Activated naive CD4-positive, alpha-beta T cell treated with anti-CD3 and anti-CD28 coated beads, Interleukin-2, amount 10 ng/mL, durations not matched to agents 7 days and 5 days (primary cell): ENCODE data around the gene NPFF.

Experiments used
- CTCF ChIA-PET: fragments of 350-600 bp; sonication (Branson Sonifier 250); formaldehyde crosslinking; loops from one replicate; lab custom pipeline; 2021; ENCODE audit warnings: antibody characterized with exemption; lab: Charles Lee
- DNase-seq: peaks from one replicate; pipeline ENCODE4 v3.0.0-alpha.2; 2020
- H3K27ac Mint-ChIP-seq: one replicate; pipeline ENCODE4 v1.8.0; 2021; ENCODE audit warnings: mild to moderate bottlenecking, moderate library complexity, mixed read lengths
- H3K27me3 Mint-ChIP-seq: one replicate; pipeline ENCODE4 v1.8.0; 2021; ENCODE audit warnings: mild to moderate bottlenecking, mixed read lengths
- H3K36me3 Mint-ChIP-seq: one replicate; pipeline ENCODE4 v1.8.0; 2021; ENCODE audit warnings: mixed read lengths
- H3K4me1 Mint-ChIP-seq: one replicate; pipeline ENCODE4 v1.8.0; 2021; ENCODE audit warnings: mixed read lengths
- H3K4me3 Mint-ChIP-seq: one replicate; pipeline ENCODE4 v1.8.0; 2021; ENCODE audit warnings: mild to moderate bottlenecking, moderate library complexity, mixed read lengths
- H3K9me3 Mint-ChIP-seq: one replicate; pipeline ENCODE4 v1.8.0; 2021; ENCODE audit warnings: mixed read lengths

The NPFF gene

DNA sequence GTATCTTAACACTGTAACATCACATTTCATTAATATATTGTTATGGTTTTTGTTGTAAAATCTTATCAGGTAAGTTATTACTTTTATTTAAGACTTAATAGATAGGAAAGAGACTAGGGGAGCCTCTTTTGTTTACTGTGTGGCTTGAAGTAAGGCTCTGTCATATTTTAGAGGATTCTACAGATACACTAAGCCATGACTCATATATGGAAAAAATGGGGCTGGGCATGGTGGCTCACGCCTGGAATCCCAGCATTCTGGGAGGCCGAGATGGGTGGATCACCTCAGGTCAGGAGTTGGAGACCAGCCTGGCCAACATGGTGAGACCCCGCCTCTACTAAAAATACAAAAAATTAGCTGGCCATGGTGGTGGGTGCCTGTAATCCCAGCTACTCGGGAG lies 23.6 kb upstream of the NPFF start:
- no peak overlapping the region for H3K4me3 Mint-ChIP-seq
- no peaks in the 10 kb centered on the region for H3K27me3 Mint-ChIP-seq
- DNase-seq: no peak
- H3K27ac Mint-ChIP-seq: no peak overlapping the region
- CTCF ChIA-PET: no interaction called here
- peaks cover 41% of the 10 kb centered on the region for H3K36me3 Mint-ChIP-seq
- no peaks in the 10 kb centered on the region for H3K9me3 Mint-ChIP-seq
- no peaks in the 10 kb centered on the region for H3K4me1 Mint-ChIP-seq

DNA sequence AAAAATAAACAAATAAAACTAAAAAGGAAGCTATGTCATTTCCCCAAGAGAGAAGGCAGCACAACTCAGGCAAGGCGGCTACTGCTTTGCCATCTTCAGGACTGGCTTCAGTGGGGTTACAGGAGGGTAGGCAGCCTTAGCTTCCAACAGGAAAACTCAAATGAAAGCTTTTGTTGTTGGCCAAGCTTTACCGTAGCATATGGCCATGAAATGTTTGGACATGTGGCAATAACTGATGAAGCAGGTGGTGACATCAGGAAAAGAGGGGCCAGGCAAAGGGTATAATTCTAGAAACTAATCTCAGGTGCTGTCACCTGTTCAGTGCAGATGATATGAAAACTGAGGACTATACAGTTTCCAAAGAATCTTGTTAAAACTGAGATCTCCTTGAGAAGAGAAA lies 22.8 kb upstream of the NPFF start:
- Mint-ChIP-seq H3K4me1 (no peaks in the 10 kb centered on the region), H3K27me3 (no peaks in the 10 kb centered on the region), H3K36me3 (peaks cover 35% of the 10 kb centered on the region), H3K4me3 (no peak overlapping the region), H3K9me3 (no peaks in the 10 kb centered on the region), H3K27ac (no peak overlapping the region)
- CTCF ChIA-PET: interaction anchor here (0.8 kb wide), 1 partner anchor 21 kb away, joined by 3 read pairs; no protein-coding TSS in a partner anchor
- DNase-seq: no peak

- no peaks in the 10 kb centered on the region for H3K4me1 Mint-ChIP-seq
- no peak overlapping the region for H3K27ac Mint-ChIP-seq
- no peaks in the 10 kb centered on the region for H3K27me3 Mint-ChIP-seq
- no peak for DNase-seq
- H3K9me3 Mint-ChIP-seq: no peaks in the 10 kb centered on the region
- no peak overlapping the region for H3K4me3 Mint-ChIP-seq
- H3K36me3 Mint-ChIP-seq: peaks cover 38% of the 10 kb centered on the region
- CTCF ChIA-PET: interaction anchor here (5.9 kb wide), 1 partner anchor 14 kb away, joined by 32 read pairs; no protein-coding TSS in a partner anchor
These were observed 17.2 kb upstream of the NPFF start for GRCh38 chr12:53524476-53524875.

- no peaks in the 10 kb centered on the region for H3K9me3 Mint-ChIP-seq
- CTCF ChIA-PET: interaction anchor here (5.9 kb wide), 1 partner anchor 13 kb away, joined by 32 read pairs; no protein-coding TSS in a partner anchor
- H3K27me3 Mint-ChIP-seq: no peaks in the 10 kb centered on the region
- no peak for DNase-seq
- no peak overlapping the region for H3K27ac Mint-ChIP-seq
- no peaks in the 10 kb centered on the region for H3K4me1 Mint-ChIP-seq
- peaks cover 38% of the 10 kb centered on the region for H3K36me3 Mint-ChIP-seq
- no peak overlapping the region for H3K4me3 Mint-ChIP-seq
These were observed 15.8 kb upstream of the NPFF start for GRCh38 chr12:53523131-53523530.

DNA sequence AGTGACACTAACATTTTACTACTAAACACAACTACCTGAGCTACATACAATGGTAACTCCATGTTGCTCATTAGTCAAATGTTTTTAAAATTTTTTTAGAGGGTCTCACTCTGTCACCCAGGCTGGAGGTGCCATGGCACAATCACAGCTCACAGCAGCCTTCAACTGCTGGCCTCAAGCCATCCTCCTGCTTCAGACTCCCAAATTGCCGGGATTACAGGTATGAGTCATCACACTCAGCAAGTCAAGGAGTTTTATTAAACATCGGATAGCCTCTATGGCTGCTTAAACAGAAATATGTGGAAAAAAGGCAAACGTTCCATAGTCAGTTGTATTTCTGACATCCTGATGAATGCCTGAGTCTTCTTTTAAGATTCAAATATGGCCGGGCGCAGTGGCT lies 11.1 kb upstream of the NPFF start:
- DNase-seq: no peak
- H3K27ac Mint-ChIP-seq: no peak overlapping the region
- peaks cover 56% of the 10 kb centered on the region for H3K36me3 Mint-ChIP-seq
- H3K4me3 Mint-ChIP-seq: no peak overlapping the region
- H3K9me3 Mint-ChIP-seq: no peaks in the 10 kb centered on the region
- no peaks in the 10 kb centered on the region for H3K4me1 Mint-ChIP-seq
- no peaks in the 10 kb centered on the region for H3K27me3 Mint-ChIP-seq
- CTCF ChIA-PET: interaction anchor here (1.1 to 1.3 kb wide), 2 partner anchors 9 to 228 kb away, joined by 3 to 7 read pairs; no protein-coding TSS in a partner anchor

- CTCF ChIA-PET: interaction anchor here (0.5 kb wide), 1 partner anchor 101 kb away, joined by 3 read pairs; no protein-coding TSS in a partner anchor
- DNase-seq: no peak
- H3K4me3 Mint-ChIP-seq: no peak overlapping the region
- H3K9me3 Mint-ChIP-seq: no peaks in the 10 kb centered on the region
- H3K36me3 Mint-ChIP-seq: peaks cover 43% of the 10 kb centered on the region
- H3K27ac Mint-ChIP-seq: peak overlapping the region; percentile 47
- no peaks in the 10 kb centered on the region for H3K27me3 Mint-ChIP-seq
- no peaks in the 10 kb centered on the region for H3K4me1 Mint-ChIP-seq
These were observed 9.6 kb upstream of the NPFF start for GRCh38 chr12:53516758-53517455.

DNA sequence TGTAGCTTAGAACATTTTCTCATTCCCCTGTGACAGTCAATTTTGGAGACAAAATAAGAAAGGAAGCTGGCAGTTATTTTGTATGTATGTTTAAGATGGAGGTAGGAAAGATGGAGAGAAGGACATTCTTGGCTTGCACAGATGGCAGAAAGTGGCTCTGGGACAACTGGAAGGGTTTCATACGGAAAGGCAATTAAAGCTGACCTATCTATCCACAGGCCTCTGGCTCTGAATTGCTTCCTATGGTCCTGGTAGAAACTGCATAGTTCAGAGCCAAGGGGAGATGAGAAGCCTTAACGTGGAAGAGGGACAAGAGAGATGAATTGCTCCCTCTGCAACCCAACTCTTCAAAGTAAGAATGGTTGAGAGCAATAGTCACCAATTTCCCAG lies 8.0 kb upstream of the NPFF start:
- CTCF ChIA-PET: interaction anchor here (1.0 kb wide), 1 partner anchor 11 kb away, joined by 3 read pairs; no protein-coding TSS in a partner anchor
- H3K36me3 Mint-ChIP-seq: peaks cover 34% of the 10 kb centered on the region
- H3K27ac Mint-ChIP-seq: no peak overlapping the region

GRCh38 chr12:53514628-53515290 lies 7.5 kb upstream of the NPFF start:
- no peaks in the 10 kb centered on the region for H3K4me1 Mint-ChIP-seq
- no peak overlapping the region for H3K4me3 Mint-ChIP-seq
- no peak for DNase-seq
- no peaks in the 10 kb centered on the region for H3K27me3 Mint-ChIP-seq
- H3K27ac Mint-ChIP-seq: peak overlapping the region; percentile 43
- H3K36me3 Mint-ChIP-seq: peaks cover 32% of the 10 kb centered on the region
- CTCF ChIA-PET: interaction anchor here (1.0 kb wide), 1 partner anchor 11 kb away, joined by 3 read pairs; no protein-coding TSS in a partner anchor
- no peaks in the 10 kb centered on the region for H3K9me3 Mint-ChIP-seq

More for the DNA sequence above, 8.0 kb upstream of the NPFF start:
- no peaks in the 10 kb centered on the region for H3K4me1 Mint-ChIP-seq
- no peaks in the 10 kb centered on the region for H3K27me3 Mint-ChIP-seq
- DNase-seq: no peak
- no peak overlapping the region for H3K4me3 Mint-ChIP-seq
- no peaks in the 10 kb centered on the region for H3K9me3 Mint-ChIP-seq

- Mint-ChIP-seq H3K9me3 (no peaks in the 10 kb centered on the region), H3K36me3 (peaks cover 29% of the 10 kb centered on the region), H3K4me1 (peaks cover 5% of the 10 kb centered on the region), H3K27ac (peak overlapping the region; percentile 30), H3K27me3 (no peaks in the 10 kb centered on the region), H3K4me3 (no peak overlapping the region)
- CTCF ChIA-PET: interaction anchor here (1.3 to 1.7 kb wide), 2 partner anchors 162 to 886 kb away, joined by 3 to 4 read pairs; no protein-coding TSS in a partner anchor
- DNase-seq: no peak
These were observed 6.6 kb upstream of the NPFF start for GRCh38 chr12:53513712-53514410.

DNA sequence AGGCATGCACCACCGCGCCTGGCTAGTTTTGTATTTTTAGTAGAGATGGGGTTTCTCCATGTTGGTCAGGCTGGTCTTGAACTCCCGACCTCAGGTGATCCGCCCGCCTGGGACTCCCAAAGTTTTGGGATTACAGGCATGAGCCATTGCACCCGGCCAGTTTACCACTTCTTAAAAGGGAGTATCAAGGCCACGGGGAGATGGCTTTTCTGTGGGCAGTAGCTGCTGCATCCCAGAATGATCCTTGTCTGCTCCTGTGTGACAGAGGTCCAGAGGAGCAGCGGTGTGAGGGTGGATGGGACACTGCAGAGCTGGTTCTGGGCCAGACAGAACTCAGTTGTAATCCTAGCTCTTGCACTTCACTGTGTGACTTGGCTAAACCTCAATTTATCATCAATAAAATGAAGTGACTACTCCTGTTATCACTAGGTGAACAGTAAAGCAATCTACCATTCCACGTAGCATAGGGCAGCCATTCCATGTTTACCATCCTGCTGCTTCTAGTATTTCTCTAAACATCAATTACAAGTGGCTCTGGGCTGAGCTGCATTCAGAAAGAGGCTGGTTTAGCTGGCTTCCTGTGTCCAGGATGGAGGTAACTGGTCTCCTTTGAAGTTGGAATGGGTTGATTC lies 3.0 kb upstream of the NPFF start:
- Mint-ChIP-seq H3K9me3 (no peaks in the 10 kb centered on the region), H3K36me3 (peaks cover 28% of the 10 kb centered on the region), H3K4me1 (peaks cover 12% of the 10 kb centered on the region), H3K27ac (no peak overlapping the region), H3K27me3 (no peaks in the 10 kb centered on the region), H3K4me3 (no peak overlapping the region)
- CTCF ChIA-PET: interaction anchor here (1.2 to 5.1 kb wide), 8 partner anchors 10 to 183 kb away, joined by 3 to 45 read pairs (median 10); partner anchors contain the start of gene TARBP2
- DNase-seq: no peak

DNA sequence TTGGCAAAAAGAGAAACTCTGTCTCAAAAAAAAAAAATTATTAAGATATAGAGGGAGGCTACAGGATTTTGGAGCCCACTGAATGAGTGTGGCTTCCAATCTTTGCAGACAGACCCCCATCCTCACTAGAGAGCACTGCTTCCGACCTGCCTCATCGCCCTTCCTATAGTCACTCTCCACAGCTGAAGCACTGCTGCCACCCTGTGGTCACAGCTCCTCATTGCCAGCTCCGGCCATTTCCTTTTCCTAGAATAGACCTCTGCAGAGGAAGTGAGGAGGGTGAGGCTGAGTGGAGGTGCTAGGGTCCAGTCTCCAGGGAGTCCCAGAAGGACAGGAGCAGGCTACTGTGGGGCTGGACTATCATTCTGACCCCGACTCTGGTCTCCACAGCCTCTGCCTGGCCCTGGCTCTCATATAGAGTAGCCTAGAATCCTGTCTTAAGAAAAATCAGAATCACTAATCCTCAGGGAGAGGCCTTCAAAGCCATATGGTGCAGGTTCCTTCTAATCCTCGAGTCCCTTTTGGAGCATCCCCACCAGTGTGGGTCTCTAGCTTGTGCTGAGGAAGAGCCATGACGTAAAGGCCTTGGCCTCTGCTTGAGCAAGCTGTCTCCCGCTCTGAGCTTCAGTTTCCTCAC lies 1.4 kb upstream of the NPFF start:
- DNase-seq: peak; percentile 90
- CTCF ChIA-PET: interaction anchor here (0.6 to 5.1 kb wide), 41 partner anchors 9 to 935 kb away, joined by 3 to 45 read pairs (median 4); partner anchors contain the start of genes AAAS, AMHR2, ATP5MC2 and MAP3K12
- H3K27me3 Mint-ChIP-seq: no peaks in the 10 kb centered on the region
- H3K4me1 Mint-ChIP-seq: peaks cover 12% of the 10 kb centered on the region
- H3K9me3 Mint-ChIP-seq: no peaks in the 10 kb centered on the region
- peaks cover 24% of the 10 kb centered on the region for H3K36me3 Mint-ChIP-seq
- H3K4me3 Mint-ChIP-seq: no peak overlapping the region
- peak overlapping the region; percentile 34 for H3K27ac Mint-ChIP-seq

- Mint-ChIP-seq H3K36me3 (peaks cover 22% of the 10 kb centered on the region), H3K27me3 (no peaks in the 10 kb centered on the region), H3K9me3 (no peaks in the 10 kb centered on the region), H3K4me3 (no peak overlapping the region), H3K4me1 (peaks cover 18% of the 10 kb centered on the region), H3K27ac (no peak overlapping the region)
- DNase-seq: no peak
- CTCF ChIA-PET: interaction anchor here (0.6 to 5.1 kb wide), 4 partner anchors 25 to 186 kb away, joined by 3 to 45 read pairs (median 19); partner anchors contain the start of gene AAAS
These were observed 260 bp upstream of the NPFF start for GRCh38 chr12:53507603-53507885.

DNA sequence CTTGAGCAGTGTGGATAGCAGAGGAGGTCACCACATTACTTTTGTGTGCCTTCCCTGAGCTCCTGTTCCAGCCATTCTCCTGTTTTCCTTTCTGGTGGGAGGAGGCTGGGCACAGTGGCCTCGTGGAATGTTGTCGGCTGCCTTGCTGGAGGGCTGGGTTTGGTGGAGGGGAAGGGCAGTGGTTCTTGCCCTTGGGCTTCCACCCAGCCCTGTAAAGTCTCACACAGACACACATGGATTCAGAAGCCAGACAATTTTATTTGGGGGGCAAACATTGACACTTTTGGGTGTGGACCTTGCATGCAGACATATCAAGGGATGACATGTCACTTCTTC lies 866 bp downstream of the NPFF start:
- H3K36me3 Mint-ChIP-seq: peaks cover 21% of the 10 kb centered on the region
- no peak overlapping the region for H3K4me3 Mint-ChIP-seq
- no peaks in the 10 kb centered on the region for H3K27me3 Mint-ChIP-seq
- H3K4me1 Mint-ChIP-seq: peaks cover 26% of the 10 kb centered on the region
- CTCF ChIA-PET: interaction anchor here (0.8 to 5.1 kb wide), 4 partner anchors 15 to 238 kb away, joined by 3 to 45 read pairs (median 11); partner anchors contain the start of gene AAAS
- no peak for DNase-seq
- H3K9me3 Mint-ChIP-seq: no peaks in the 10 kb centered on the region
- no peak overlapping the region for H3K27ac Mint-ChIP-seq
